ENCODE measurements around the gene PCNX2. TPM values are rescaled to one million over a fixed set of nuclear protein-coding genes. Genes with fewer than 3 reads are reported as not detected.

The PCNX2 gene
- total RNA-seq, 1 experiment from 2014 or later: 12.2 TPM

- in situ Hi-C loops (cut with HindIII; ENCODE audit: low pct_unique_long_range_greater_than_20kb, low sequenced_read_pairs): no loop called here
- DNase-seq (ENCODE audit: low read depth): peak; percentile 60
Observed at GRCh38 chr1:233241759-233242158, 53.8 kb downstream of the PCNX2 start.

- DNase-seq (ENCODE audit: low read depth): peak; percentile 43
- in situ Hi-C loops (cut with HindIII; ENCODE audit: low pct_unique_long_range_greater_than_20kb, low sequenced_read_pairs): no loop called here
Observed at GRCh38 chr1:233240829-233241682, 54.5 kb downstream of the PCNX2 start.

- no peak for DNase-seq (ENCODE audit: low read depth)
- in situ Hi-C loops (cut with HindIII; ENCODE audit: low pct_unique_long_range_greater_than_20kb, low sequenced_read_pairs): no loop called here
Observed at GRCh38 chr1:233240371-233240770, 55.2 kb downstream of the PCNX2 start.

- DNase-seq (ENCODE audit: low read depth): no peak
- in situ Hi-C loops (cut with HindIII; ENCODE audit: low pct_unique_long_range_greater_than_20kb, low sequenced_read_pairs): no loop called here
Observed at GRCh38 chr1:233238884-233239431, 56.6 kb downstream of the PCNX2 start.

- no peak for DNase-seq (ENCODE audit: low read depth)
- in situ Hi-C loops (cut with HindIII; ENCODE audit: low pct_unique_long_range_greater_than_20kb, low sequenced_read_pairs): no loop called here
Observed at GRCh38 chr1:233237647-233238046, 57.9 kb downstream of the PCNX2 start.

- in situ Hi-C loops (cut with HindIII; ENCODE audit: low pct_unique_long_range_greater_than_20kb, low sequenced_read_pairs): no loop called here
- no peak for DNase-seq (ENCODE audit: low read depth)
Observed at GRCh38 chr1:233233508-233234040, 62.0 kb downstream of the PCNX2 start.

- no peak for DNase-seq (ENCODE audit: low read depth)
- in situ Hi-C loops (cut with HindIII; ENCODE audit: low pct_unique_long_range_greater_than_20kb, low sequenced_read_pairs): no loop called here
Observed at GRCh38 chr1:233230011-233230410, 65.5 kb downstream of the PCNX2 start.

GRCh38 chr1:233229288-233229687, 66.2 kb downstream of the PCNX2 start:
- DNase-seq (ENCODE audit: low read depth): no peak
- in situ Hi-C loops (cut with HindIII; ENCODE audit: low pct_unique_long_range_greater_than_20kb, low sequenced_read_pairs): no loop called here

GRCh38 chr1:233227930-233228465, 67.5 kb downstream of the PCNX2 start:
- in situ Hi-C loops (cut with HindIII; ENCODE audit: low pct_unique_long_range_greater_than_20kb, low sequenced_read_pairs): no loop called here
- no peak for DNase-seq (ENCODE audit: low read depth)

- no peak for DNase-seq (ENCODE audit: low read depth)
- in situ Hi-C loops (cut with HindIII; ENCODE audit: low pct_unique_long_range_greater_than_20kb, low sequenced_read_pairs): no loop called here
Observed at GRCh38 chr1:233224311-233224710, 71.2 kb downstream of the PCNX2 start.

- in situ Hi-C loops (cut with HindIII; ENCODE audit: low pct_unique_long_range_greater_than_20kb, low sequenced_read_pairs): no loop called here
- DNase-seq (ENCODE audit: low read depth): no peak
Observed at GRCh38 chr1:233217832-233218231, 77.7 kb downstream of the PCNX2 start.

- DNase-seq (ENCODE audit: low read depth): no peak
- in situ Hi-C loops (cut with HindIII; ENCODE audit: low pct_unique_long_range_greater_than_20kb, low sequenced_read_pairs): no loop called here
Observed at GRCh38 chr1:233216009-233216408, 79.5 kb downstream of the PCNX2 start.

GRCh38 chr1:233215135-233215760, 80.3 kb downstream of the PCNX2 start:
- in situ Hi-C loops (cut with HindIII; ENCODE audit: low pct_unique_long_range_greater_than_20kb, low sequenced_read_pairs): no loop called here
- DNase-seq (ENCODE audit: low read depth): no peak

- in situ Hi-C loops (cut with HindIII; ENCODE audit: low pct_unique_long_range_greater_than_20kb, low sequenced_read_pairs): no loop called here
- DNase-seq (ENCODE audit: low read depth): no peak
Observed at GRCh38 chr1:233211595-233211994, 83.9 kb downstream of the PCNX2 start.

- in situ Hi-C loops (cut with HindIII; ENCODE audit: low pct_unique_long_range_greater_than_20kb, low sequenced_read_pairs): no loop called here
- DNase-seq (ENCODE audit: low read depth): no peak
Observed at GRCh38 chr1:233211106-233211505, 84.4 kb downstream of the PCNX2 start.

- no peak for DNase-seq (ENCODE audit: low read depth)
- in situ Hi-C loops (cut with HindIII; ENCODE audit: low pct_unique_long_range_greater_than_20kb, low sequenced_read_pairs): no loop called here
Observed at GRCh38 chr1:233209481-233209880, 86.0 kb downstream of the PCNX2 start.

GRCh38 chr1:233208687-233209086, 86.8 kb downstream of the PCNX2 start:
- no peak for DNase-seq (ENCODE audit: low read depth)
- in situ Hi-C loops (cut with HindIII; ENCODE audit: low pct_unique_long_range_greater_than_20kb, low sequenced_read_pairs): no loop called here

GRCh38 chr1:233197940-233198339, 97.6 kb downstream of the PCNX2 start:
- in situ Hi-C loops (cut with HindIII; ENCODE audit: low pct_unique_long_range_greater_than_20kb, low sequenced_read_pairs): no loop called here
- no peak for DNase-seq (ENCODE audit: low read depth)

GRCh38 chr1:233193741-233194140, 101.8 kb downstream of the PCNX2 start:
- in situ Hi-C loops (cut with HindIII; ENCODE audit: low pct_unique_long_range_greater_than_20kb, low sequenced_read_pairs): no loop called here
- DNase-seq (ENCODE audit: low read depth): no peak

All from Caki2 (cell line).